Measurements from ENCODE around the gene SECISBP2.

SECISBP2 gene

GRCh38 chr9:89382026-89382986 is 64.0 kb downstream of the SECISBP2 start:
- no peak for DNase-seq (ENCODE audit: low read depth in 2 of 2)

DNA sequence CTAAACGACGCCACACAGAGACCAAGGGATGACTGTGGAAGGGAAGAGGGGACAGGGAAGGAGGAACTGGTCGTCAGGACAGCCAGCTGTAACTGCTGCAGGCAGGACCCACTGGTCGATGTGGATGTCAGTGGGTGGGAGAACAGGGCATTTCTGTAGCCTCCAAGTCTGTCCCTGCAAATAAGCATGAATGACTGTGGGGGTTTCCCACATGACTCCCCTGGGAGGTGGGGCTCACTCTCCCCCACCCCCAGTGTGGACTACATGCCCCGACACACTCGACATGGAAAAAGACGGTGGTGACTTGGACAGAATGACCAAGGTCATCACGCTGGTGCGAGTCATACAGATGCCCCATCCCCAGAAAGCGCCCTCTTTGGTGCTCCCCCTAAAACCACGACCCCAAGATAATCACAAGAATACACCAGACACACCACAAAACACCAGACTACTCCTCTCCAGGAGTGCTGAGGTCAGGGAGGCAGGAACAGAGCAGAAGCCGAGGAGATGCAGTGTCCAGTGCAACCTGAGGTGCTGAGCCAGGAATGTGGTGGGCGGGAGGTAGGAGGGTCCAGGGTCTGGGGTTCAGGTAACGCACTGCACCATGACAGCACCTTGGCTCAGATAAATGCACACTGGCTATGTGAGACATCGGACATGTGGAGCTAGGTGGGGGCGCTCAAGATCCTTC is 64.9 kb downstream of the SECISBP2 start:
- no peak for DNase-seq (ENCODE audit: low read depth in 2 of 2)

DNA sequence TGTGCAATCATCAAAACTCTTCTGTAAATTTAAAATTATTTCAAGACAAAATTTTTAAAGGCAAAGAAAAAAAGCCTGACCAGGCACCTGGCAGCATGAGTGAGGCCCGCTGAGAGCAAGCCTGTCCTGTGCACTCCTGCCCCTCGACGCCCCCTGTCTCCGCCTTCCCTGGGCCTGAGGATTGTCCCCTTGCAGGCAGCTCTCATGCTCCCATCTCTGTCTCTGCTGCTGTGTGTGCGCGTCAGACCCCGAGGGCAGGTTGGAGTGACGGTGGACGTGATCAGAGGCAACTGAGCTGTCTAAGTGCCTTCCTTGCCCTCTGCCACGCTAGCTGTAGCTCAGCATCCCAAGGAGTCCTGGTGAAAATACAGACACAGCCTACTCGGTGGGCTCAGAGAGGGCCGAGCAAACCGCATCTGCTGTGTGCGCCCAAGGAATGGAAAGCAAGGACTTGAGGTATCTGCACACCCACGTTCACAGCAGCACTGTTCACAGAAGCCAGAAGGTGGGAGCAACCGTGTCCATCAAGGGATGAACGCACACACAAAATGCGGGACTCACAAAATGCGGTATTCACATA is 65.5 kb downstream of the SECISBP2 start:
- DNase-seq (ENCODE audit: low read depth in 2 of 2): no peak

DNA sequence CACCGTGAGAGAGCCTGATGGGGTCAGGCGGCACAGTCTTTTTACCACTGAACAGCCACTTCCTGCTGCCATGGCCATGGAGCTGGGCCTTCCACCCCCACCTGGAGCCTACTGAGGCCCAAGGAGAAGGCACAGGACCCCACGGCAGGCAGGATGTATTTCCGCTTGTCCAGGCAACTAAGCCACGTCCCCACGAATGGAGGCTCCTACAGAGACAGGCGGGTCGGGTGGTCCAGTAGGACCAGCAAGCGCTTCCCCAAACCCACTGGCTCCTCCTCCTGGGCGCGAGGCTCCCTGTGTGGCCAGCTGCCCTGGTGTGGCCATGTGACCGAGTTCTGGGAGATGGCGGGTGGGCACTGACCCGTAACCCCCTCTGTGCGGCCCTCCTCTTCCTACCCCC is 66.5 kb downstream of the SECISBP2 start:
- DNase-seq (ENCODE audit: low read depth in 2 of 2): no peak

GRCh38 chr9:89386206-89386605 is 67.9 kb downstream of the SECISBP2 start:
- no peak for DNase-seq (ENCODE audit: low read depth in 2 of 2)

GRCh38 chr9:89386797-89387196 is 68.5 kb downstream of the SECISBP2 start:
- DNase-seq (ENCODE audit: low read depth in 2 of 2): no peak

DNA sequence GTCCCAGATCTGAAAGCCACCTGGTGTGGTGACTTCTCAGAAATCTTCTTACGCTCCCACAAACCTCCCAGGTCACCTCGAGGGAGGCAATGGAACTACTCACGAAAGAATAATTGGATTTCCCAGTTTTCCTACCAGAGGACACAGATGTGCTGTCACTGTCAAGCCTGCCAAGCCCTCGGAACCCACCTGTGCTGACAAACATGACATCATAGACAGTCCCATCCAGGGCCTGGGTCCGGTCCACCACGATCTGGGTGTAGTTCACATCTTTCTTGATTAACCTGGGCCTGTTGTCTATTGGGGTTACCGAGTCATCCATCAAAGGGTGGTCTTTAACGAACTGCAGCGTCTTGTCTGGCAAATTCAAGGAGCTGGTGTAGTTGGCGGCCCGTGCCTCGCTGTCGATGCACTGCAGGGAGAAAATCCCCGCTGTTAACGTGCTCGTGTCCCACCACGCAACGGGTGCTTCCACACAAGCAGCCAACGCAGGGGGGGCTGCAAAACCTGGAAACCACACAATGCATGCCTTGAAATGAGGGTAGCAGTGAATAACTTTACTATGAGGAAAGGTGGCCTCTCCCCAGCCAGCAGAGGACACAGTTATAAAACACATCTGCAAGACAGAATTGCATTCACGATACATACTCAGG is 69.0 kb downstream of the SECISBP2 start:
- DNase-seq (ENCODE audit: low read depth in 2 of 2): no peak

- no peak for DNase-seq (ENCODE audit: low read depth in 2 of 2)
Measured at GRCh38 chr9:89388084-89388867, 70.0 kb downstream of the SECISBP2 start.

- DNase-seq (ENCODE audit: low read depth in 2 of 2): no peak
Measured at GRCh38 chr9:89388868-89389177, 70.5 kb downstream of the SECISBP2 start.

GRCh38 chr9:89390068-89390555 is 71.8 kb downstream of the SECISBP2 start:
- DNase-seq (ENCODE audit: low read depth in 2 of 2): no peak

DNA sequence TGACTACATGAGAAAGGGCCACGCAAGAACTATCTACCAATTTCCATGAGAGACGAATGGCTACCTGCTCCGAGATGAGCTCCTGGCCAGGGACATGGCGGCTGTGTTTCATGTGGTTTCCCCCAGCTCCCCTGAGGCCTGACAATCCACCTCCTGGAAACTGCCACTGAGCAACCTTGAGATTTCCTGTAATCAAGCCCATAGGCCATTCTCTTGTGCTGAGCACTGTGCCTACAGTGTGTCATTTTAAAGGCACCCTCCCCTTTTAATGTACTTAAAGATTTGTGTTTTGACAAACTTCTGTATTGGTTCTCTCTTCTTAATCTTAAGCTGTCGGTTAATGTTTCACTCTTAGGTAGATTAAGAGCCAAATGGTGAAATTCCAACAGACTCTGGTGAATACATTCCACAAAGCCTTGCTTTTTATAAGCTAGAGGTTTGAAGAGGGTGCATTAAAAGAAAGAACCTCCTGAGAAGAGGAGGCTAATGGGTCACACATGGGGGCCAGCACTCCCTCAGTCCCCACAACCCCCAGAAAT is 72.3 kb downstream of the SECISBP2 start:
- DNase-seq (ENCODE audit: low read depth in 2 of 2): no peak

DNA sequence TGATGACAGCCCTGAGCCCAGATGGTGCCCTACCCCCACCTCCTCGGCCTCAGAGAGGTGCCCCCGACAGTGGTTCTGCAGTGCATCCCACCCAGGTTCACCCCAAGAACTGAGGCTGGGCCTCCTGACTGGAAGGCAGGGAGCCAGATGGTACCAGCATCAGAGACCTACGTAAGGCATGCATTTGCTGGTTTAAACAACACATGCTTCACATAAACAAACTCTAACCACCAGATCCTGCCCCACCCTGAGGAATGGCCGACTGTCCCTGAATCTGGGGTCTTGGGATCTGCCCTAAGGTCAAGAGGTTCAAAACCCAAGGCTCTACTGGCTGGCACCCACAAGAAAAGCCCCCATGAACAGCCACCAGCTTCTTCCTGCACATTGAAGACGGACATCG is 73.3 kb downstream of the SECISBP2 start:
- DNase-seq (ENCODE audit: low read depth in 2 of 2): no peak

- no peak for DNase-seq (ENCODE audit: low read depth in 2 of 2)
Measured at GRCh38 chr9:89394412-89394811, 76.1 kb downstream of the SECISBP2 start.

DNA sequence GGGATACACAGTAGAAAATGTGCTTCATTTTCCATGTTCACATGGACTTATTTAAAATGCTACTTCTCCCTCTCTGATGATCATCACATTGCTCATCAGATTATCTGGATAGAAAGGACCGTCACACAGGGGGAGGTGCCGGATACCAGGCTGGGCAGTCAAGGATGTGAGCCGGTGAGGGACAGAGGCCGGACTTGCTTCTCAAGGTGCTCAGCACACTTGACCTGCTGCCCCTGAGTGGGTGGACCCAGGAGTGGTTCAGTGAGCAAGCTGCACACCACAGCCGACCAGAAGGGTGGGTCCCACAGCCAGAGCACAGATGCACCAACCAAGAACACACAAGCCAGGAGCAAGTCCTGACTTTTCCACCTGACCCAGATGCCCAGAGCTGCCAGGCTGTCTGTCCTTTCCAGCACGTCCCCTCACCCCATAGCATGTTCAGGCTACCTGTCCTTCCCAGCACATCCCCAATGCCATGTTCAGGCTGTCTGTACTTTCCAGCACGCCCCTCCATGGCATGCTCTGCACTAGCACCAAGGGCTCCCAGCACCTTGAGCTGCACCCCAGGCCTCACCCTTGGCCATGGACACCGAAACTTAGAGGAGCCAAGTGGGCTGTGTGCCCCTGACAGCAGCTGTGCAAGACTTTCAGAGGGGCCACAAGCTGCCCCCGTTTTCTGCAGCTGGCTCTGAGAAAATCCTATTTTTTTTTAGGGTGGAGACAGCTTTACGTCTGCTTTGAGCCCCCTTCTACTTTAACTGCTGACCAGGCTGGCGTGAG is 77.8 kb downstream of the SECISBP2 start:
- no peak for DNase-seq (ENCODE audit: low read depth in 2 of 2)

GRCh38 chr9:89397471-89397870 is 79.2 kb downstream of the SECISBP2 start:
- DNase-seq (ENCODE audit: low read depth in 2 of 2): no peak

DNA sequence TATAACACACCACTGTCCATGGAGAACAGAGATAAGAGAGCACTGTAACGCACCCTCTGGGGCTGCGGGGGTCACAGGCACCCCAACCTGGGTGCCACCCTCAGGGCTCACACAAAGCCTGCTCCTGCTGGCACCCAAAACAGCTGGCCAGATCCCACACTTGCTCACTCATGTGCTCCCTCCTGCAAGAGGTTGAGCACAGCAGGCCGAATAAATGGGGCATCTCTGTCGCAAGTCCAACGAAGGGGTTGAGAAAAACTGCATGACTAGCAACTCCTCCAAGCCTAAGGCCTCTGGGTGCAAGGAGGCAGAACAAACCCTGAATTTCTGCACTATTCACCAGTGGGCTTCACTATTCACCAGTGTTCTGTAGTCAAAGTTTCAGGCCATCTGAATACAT is 80.3 kb downstream of the SECISBP2 start:
- no peak for DNase-seq (ENCODE audit: low read depth in 2 of 2)

- no peak for DNase-seq (ENCODE audit: low read depth in 2 of 2)
Measured at GRCh38 chr9:89400403-89401116, 82.3 kb downstream of the SECISBP2 start.

DNA sequence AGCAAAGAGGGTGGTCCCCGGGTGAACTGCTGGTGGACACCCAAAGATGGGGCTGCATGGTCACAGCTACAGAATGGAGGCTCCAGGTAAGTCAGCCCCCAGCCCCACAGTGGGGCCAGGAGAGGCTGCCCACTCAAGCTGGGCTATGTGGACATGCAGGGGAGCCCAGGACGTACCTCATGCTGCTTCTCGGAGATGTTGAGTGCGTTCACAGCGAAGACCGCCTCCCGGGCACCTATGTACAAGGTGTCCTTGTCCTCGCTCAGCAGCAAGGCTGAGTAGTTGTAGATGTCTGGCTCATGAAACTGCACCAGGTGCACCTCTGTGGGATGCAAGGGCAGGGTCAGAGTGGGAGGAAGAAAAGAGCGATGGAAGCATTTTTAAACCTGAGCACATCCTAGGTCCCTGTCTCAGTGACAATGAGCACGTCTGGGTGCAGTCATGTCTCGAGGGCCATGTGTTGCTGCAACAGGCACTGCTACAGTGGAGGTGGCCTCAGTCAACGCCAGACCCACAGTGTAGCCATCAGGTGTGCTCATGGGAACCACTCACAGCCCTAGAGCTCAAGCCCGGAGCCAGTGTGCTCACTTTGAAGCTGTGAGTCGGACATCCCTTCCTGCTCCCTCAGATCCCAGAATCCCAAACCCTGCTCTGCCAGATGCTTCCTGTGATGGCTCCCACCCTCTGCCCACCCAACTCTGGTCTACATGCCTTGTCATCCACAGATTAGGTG is 84.6 kb downstream of the SECISBP2 start:
- no peak for DNase-seq (ENCODE audit: low read depth in 2 of 2)

- no peak for DNase-seq (ENCODE audit: low read depth in 2 of 2)
Measured at GRCh38 chr9:89404074-89404473, 85.8 kb downstream of the SECISBP2 start.

Measured in stimulated activated CD8-positive, alpha-beta memory T cell treated with anti-CD3 and anti-CD28 coated beads, Interleukin-7, amount 100 ng/mL, for 4 hours (primary cell).